ENCODE results near the gene ABCA2.

DNA sequence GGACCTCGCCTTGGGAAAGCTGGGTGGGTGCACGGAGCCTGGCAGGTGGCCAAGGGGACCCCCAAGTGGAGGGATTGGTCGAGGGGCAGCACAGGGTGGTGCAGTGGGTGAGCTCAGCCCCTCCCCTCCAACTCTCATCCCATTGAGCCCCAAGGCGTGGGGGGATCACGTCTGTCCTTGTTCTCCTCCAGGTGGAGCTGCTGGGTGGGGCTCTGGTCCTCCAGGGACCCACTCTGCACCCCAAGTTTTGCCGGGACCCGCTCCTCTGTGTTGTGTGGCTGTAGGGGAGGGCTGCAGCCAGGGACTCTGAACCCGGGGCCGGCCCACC, 7.4 kb upstream of the ABCA2 start:
- TF ChIP-seq, protein P1, sequence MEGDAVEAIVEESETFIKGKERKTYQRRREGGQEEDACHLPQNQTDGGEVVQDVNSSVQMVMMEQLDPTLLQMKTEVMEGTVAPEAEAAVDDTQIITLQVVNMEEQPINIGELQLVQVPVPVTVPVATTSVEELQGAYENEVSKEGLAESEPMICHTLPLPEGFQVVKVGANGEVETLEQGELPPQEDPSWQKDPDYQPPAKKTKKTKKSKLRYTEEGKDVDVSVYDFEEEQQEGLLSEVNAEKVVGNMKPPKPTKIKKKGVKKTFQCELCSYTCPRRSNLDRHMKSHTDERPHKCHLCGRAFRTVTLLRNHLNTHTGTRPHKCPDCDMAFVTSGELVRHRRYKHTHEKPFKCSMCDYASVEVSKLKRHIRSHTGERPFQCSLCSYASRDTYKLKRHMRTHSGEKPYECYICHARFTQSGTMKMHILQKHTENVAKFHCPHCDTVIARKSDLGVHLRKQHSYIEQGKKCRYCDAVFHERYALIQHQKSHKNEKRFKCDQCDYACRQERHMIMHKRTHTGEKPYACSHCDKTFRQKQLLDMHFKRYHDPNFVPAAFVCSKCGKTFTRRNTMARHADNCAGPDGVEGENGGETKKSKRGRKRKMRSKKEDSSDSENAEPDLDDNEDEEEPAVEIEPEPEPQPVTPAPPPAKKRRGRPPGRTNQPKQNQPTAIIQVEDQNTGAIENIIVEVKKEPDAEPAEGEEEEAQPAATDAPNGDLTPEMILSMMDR (conservative IDR thresholded peaks at IDR 0.05; ENCODE audit: low read length): no peak; the same call in 1 of the 2 replicates
- TF ChIP-seq EZH2phosphoT487 (IDR thresholded peaks at IDR 0.05; ENCODE audit: borderline replicate concordance): no peak
